ENCODE measurements around the gene RESP18. TPM values are rescaled to one million over a fixed set of nuclear protein-coding genes. Genes with fewer than 3 reads are reported as not detected.

The RESP18 gene
- polyA plus RNA-seq, 1 donor from 2014 or later: not detected

DNA sequence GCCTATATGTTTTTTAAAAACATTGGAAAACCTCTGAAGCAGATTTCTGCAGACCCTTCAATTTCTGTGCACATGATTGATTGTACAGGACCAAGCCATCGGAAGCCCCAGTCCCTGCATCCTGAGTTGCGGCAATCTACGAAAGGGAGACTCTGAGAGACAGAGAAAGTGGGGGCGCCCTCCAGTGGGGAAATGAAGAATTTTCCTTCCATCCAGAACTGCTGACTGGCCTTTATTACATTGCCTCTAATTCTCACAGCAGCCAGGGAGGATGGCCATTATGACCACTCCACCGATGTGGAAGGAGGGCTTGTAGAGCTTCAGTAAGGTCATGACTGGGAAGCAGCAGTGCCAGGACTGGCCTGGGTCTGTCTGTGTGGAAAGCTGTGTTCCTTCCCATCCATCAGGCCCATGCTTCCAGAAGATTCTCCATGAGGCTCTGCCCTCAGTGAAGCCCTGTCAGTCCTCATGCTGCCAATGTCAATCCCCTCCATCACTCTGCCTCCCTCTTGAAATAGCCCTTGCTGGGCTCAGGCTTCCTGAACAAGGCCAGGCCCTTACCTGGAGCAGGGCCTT, 20.0 kb upstream of the RESP18 start:
- Histone ChIP-seq H3F3A (ENCODE audit: insufficient read depth, low read length, poor library complexity, severe bottlenecking) (no peaks in the 10 kb centered on the region), H3K36me3 (ENCODE audit: insufficient read depth, low read length) (no peaks in the 10 kb centered on the region), H3K4me3 (ENCODE audit: low read length) (no peak overlapping the region), H3K4me2 (ENCODE audit: low read length) (no peak overlapping the region), H2AFZ (ENCODE audit: low read depth, low read length) (no peak overlapping the region), H3K9ac (ENCODE audit: low read length) (no peak overlapping the region), H3K9me2 (ENCODE audit: insufficient read depth, low read length) (no peaks in the 10 kb centered on the region), H3K27me3 (ENCODE audit: insufficient read depth, low read depth, low read length) (peaks cover 14% of the 10 kb centered on the region), H3K9me3 (ENCODE audit: low read length) (no peaks in the 10 kb centered on the region), H4K20me1 (ENCODE audit: insufficient read depth) (no peaks in the 10 kb centered on the region), H3K79me2 (replicated peaks; ENCODE audit: insufficient read depth, low read length) (no peaks in the 10 kb centered on the region), H3K27ac (ENCODE audit: low read length) (no peak overlapping the region)
- no peak for TF ChIP-seq POLR2AphosphoS5 (IDR thresholded peaks at IDR 0.05)
- TF ChIP-seq EZH2 (IDR thresholded peaks at IDR 0.05; ENCODE audit: borderline replicate concordance, insufficient read depth, low read length, poor library complexity, severe bottlenecking): no peak
- peak; percentile 94 for TF ChIP-seq SMC3 (conservative IDR thresholded peaks at IDR 0.05; ENCODE audit: poor library complexity)
- TF ChIP-seq EP300 (conservative IDR thresholded peaks at IDR 0.05; ENCODE audit: poor library complexity, severe bottlenecking): no peak
- peak; percentile 87 for TF ChIP-seq CTCF (IDR thresholded peaks at IDR 0.05; ENCODE audit: poor library complexity, severe bottlenecking)
- peak; percentile 89 for TF ChIP-seq RAD21 (conservative IDR thresholded peaks at IDR 0.05)
- TF ChIP-seq REST (IDR thresholded peaks at IDR 0.05; ENCODE audit: borderline replicate concordance): no peak

DNA sequence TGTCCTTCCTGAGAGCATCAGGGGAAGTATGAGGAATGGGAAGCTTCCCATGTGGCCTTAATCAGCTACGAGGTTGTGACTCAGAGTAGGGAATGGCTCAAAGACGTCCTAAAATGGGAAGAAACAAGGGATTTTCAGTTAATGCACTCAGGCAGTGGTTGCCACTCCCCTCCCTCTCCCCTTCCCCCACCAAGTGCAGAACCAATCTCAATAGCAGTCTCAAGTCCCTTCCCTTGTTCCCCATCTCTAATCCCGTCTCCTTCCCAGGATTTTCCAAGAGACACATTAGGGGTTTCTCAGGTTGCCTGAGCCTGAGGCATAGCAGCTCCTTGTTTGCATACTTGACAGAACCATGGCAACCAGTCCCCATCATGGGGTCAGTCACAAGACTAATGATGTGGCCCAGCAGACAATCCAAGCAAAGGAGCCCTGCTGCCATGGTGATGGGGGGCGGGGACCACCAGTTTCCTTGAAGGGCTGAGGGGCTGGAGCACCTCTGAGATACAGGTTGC, 18.2 kb upstream of the RESP18 start:
- Histone ChIP-seq H3K27ac (ENCODE audit: low read length) (peak overlapping the region; percentile 69), H3F3A (ENCODE audit: insufficient read depth, low read length, poor library complexity, severe bottlenecking) (no peaks in the 10 kb centered on the region), H3K36me3 (ENCODE audit: insufficient read depth, low read length) (no peaks in the 10 kb centered on the region), H3K4me3 (ENCODE audit: low read length) (peak overlapping the region; percentile 35), H3K9me3 (ENCODE audit: low read length) (no peaks in the 10 kb centered on the region), H3K27me3 (ENCODE audit: insufficient read depth, low read depth, low read length) (peaks cover 4% of the 10 kb centered on the region), H3K9me2 (ENCODE audit: insufficient read depth, low read length) (no peaks in the 10 kb centered on the region), H3K9ac (ENCODE audit: low read length) (peak overlapping the region; percentile 26), H4K20me1 (ENCODE audit: insufficient read depth) (no peaks in the 10 kb centered on the region), H3K4me2 (ENCODE audit: low read length) (peak overlapping the region; percentile 44), H3K79me2 (replicated peaks; ENCODE audit: insufficient read depth, low read length) (no peaks in the 10 kb centered on the region), H2AFZ (ENCODE audit: low read depth, low read length) (no peak overlapping the region)
- TF ChIP-seq SMC3 (conservative IDR thresholded peaks at IDR 0.05; ENCODE audit: poor library complexity) (no peak), EZH2 (IDR thresholded peaks at IDR 0.05; ENCODE audit: borderline replicate concordance, insufficient read depth, low read length, poor library complexity, severe bottlenecking) (no peak), EP300 (conservative IDR thresholded peaks at IDR 0.05; ENCODE audit: poor library complexity, severe bottlenecking) (peak; percentile 42), POLR2AphosphoS5 (IDR thresholded peaks at IDR 0.05) (peak; percentile 39), RAD21 (conservative IDR thresholded peaks at IDR 0.05) (peak; percentile 9), MXI1 (conservative IDR thresholded peaks at IDR 0.05; ENCODE audit: poor library complexity, severe bottlenecking) (no peak), CTCF (IDR thresholded peaks at IDR 0.05; ENCODE audit: poor library complexity, severe bottlenecking) (no peak), REST (IDR thresholded peaks at IDR 0.05; ENCODE audit: borderline replicate concordance) (peak; percentile 98), TAF1 (IDR thresholded peaks at IDR 0.05; ENCODE audit: low read depth) (no peak)
